GM21576 (cell line): ENCODE data around the gene LPCAT1.

Experiments
- ATAC-seq: cut with Tn5 transposase; IDR thresholded peaks from one replicate; pipeline ENCODE4 v1.9.1; 2021; ENCODE audit warnings: mild to moderate bottlenecking, moderate library complexity; ENCODE audit not compliant: unreplicated experiment

LPCAT1 gene

GRCh38 chr5:1555011-1555807 is 31.4 kb upstream of the LPCAT1 start:
- ATAC-seq, result no peak

DNA sequence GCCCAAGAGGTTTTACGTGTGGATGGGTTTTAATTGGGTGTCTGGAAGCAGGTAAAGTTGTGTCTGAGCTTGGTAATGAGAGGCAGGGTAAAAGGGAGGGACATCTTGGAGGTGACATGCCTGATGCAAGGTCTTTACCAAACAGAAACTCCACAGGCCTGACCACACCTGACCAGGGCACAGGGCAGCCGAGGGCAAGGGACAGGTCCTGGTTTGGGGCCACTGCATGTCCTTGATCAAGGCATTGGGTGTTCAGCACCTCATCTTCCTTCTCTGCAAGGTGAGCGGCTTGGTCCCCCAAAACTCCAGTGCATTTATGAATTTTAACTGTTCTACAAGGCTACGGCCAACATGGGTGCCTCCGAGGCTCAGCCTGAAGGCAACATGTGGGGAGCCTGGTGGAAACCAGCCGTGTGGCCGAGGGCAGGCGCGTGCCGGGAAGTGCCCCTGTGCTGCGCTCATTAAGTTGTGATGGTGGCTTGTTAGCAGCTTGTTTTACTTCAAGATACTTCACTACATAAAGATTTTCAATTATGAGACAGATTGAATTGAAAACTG is 30.7 kb upstream of the LPCAT1 start:
- no peak for ATAC-seq

DNA sequence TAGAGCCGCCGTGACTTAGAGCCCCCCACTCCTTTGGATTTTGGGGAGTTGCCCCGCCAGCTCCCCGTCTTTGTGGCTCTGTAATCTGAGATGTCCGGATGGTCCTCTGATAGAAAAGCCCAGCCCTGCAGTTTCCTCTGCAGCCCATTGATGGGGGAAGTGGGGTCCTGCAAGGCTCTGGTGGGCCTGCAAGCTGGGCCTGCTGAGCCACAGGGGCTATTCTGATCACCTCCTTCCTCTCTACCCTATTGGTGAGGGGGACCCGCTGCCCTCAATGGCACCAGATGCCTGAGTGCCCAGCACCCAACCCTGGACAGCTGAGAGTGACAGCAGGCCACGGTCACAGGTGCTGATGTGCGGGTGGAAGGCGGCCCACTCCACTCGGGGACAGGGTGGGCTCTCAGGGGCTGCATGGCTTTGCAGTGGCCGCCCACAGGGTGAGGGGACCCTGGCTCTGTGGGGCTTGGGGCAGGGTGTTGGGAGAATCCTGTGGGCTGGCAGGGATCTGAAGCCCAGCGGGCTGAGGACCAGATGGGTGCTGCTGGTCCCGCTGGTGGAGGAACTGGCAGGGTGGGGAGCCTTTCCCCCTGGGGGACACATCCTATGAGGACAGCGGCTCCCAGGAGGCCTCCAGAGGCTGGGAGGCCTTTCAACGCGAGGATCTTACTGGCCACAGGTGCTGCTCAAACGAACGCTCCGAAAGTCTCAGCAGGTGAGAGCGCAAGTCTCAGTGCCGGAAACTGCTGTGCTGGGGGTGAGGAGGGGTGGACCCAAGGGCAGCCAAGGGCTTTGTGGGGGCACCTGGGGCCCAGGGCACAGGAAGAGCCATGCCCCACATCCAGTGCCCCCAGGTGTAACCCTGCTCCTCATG is 30.0 kb upstream of the LPCAT1 start:
- ATAC-seq, result no peak

DNA sequence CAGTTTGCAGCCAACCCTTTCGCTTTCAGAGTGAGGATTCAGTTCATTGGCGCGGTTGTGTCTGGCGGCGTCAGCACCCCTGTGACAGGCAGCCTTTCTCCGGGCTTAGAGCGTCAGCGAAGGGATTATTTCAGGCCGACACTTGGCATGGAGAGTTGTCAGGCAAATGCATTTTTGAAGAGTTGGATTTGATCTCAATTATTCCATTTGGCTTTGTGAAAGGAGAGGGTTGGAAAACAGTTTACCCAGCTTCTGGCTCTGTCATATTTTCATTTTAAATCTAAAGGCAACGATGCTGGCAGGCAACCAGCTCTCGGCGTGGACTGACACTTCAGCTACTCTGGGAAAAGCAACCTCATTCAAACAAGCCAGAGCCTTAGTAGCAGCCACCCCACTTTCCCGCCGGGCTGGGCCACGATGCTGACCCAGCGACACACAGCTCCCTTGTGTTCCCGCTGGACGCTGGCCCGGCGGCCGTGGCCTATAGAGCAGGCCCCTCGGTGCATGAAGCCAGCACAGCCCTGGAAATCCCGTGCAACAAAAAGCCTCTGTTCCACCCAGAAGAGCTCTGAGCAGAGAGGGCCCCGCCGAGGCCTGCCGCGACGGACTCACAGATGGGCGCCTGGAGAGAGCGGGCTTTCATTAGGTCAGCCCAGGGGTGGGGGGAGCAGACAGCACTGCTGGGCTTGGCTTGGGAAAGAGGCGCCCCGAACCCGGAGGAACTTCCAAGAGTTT is 28.9 kb upstream of the LPCAT1 start:
- no peak for ATAC-seq

DNA sequence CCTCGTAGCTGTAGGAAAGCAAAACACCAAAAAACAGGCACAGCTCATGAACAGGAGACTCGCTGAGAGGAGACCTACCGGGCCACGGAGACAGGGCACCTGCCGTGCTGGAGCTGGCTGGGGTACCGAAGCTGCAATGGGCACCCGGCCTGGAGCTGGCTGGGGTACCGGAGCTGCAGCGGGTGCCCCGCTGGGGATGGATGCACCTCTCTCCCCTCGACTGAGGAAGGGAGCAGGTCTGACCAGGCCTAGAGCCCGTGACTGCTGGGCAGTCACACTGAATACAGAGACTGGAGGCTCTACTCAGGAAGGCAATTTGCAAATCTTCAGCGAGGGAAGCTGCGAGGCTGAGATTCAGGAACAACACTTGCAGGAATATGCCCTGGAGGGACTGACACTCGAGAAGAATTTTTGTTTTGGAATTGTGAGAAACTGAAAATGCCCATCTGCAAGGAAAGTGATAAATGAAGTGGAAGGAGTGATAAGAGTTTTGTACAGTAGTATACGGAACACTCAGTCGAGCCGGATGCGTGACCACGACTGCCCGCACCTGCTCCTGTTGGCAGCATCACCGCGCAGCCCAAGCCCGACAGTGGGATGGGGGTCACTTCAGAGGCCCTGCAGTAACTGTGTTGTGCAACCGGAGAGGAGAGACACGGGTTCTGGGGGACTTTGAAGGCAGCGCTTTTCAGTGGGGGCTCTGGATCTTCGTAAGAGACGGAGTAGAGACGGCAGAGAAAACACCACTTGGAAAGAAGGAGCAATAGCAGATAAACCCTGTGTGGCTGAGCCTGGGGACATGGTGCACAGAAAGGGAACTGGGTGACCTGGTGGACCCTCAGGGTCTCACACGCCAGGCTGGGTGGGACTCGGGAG is 27.9 kb upstream of the LPCAT1 start:
- ATAC-seq, result no peak

DNA sequence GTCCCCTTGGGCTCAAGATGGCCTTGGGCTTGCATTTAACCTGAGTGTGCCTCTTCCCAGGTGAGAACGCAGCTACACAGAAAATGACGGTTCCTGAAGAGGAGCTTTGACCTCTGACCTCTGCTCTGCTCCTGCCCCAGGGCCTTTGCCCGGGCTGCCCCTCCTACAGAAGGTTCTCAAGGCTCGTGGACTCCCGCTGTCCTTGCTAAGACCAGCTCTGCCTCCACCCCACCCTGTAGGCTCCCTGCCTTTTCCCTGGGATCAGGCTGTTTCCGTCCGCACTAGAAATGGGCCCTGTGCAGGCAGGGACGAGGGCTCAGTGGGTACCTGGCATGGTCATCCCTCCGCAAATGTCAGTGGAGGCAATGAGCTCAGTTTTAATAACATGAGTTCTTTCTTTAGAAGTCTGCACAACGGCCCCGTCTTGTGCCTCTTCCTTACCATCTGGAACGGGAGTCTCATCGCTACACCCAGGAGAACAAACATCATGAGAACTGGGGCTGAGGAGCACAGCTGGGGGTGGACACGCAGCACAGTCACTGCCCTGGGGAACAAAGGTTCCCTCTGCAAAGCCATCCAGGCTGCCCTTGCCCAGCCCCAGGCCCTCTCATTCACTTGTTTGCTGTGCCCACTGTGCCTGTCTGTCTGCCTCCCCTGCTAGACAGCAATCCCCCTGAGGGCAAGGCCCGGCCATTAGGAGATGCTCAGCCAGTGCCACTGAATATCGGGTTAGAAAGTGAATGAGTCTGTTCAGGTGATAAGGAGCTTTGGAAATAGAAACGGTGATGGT is 26.7 kb upstream of the LPCAT1 start:
- ATAC-seq, result no peak

DNA sequence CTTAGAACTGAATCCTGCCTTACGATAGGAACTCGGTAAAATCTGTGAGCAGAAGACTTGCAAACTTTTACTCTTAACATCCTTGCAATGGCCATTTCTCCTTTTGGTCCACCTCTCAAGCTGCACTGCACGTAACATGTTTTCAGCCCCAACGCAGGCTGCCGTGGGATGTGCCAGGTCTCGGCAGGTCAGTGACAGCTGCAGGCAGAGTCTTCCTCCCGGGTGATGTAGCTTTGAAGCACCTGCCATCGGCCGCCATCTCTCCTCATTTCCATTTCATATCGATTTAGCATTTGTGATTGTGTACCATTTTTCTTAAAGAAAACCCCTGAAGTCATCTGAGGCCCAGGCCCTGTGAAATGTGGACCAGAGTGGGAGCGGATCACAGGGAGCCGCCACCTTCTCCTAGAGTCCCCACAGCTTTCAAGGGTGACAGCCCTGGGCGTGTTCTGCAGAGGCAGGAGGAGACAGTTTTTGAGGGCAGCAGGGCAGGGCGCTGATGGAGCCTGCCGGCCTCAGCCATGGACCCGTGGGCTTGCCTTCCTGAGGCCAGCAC is 25.8 kb upstream of the LPCAT1 start:
- no peak for ATAC-seq

DNA sequence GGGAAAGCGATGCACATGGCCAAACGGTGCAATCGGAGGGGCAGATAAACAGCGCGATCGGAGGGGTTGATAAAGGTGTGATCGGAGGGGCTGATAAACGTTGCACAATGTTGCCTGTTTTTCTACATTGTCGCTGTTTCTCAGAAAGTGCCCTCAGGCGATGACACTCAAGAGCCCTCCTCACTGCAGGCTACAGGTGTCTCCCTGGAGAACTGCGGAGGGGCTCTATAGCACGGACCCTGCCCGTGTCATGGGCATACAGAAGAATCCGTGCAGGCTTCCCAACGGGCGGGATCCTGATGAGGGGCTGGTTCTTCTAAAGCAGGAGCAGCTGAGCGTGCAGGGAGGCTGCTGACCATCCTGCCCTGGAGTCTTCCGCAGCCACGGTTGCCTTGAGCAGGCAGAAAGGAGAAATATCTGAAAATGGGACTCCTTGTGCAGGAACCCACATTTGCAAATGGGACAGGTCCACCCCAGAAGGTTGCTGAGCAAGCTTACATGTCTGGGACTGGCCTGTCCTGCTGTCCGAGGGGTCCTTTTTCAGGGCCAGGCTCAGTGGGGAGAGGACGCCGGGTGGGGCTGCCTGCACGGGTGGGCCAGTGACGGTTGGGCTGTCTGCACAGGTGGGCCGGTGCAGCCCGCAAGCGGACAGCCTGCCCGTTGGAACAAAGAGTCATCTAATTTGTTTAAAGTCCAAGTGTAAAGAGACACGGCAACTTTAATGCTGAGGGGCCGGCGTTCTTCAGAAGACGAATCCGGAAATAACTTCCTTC is 25.1 kb upstream of the LPCAT1 start:
- ATAC-seq, result no peak

DNA sequence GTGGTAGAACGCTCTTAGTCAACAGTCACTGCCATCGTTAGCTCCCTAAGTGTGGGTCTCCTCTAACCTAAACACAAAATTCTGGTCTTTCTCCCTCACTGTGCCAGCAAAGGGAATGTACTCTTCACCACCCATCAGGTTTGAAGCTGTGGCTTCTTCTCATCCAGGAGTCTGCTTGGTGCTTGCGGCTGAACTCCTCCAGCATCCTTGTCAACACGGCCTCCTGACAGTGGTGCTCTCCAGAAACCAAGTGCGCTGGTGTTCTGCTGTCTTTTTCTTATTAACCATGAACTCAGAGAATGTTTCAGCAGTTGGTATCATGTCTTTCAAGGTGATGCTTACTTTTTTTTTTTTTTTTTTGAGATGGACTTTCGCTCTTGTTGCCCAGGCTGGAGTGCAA is 23.9 kb upstream of the LPCAT1 start:
- ATAC-seq, result no peak

GRCh38 chr5:1547236-1547635 is 23.5 kb upstream of the LPCAT1 start:
- no peak for ATAC-seq

DNA sequence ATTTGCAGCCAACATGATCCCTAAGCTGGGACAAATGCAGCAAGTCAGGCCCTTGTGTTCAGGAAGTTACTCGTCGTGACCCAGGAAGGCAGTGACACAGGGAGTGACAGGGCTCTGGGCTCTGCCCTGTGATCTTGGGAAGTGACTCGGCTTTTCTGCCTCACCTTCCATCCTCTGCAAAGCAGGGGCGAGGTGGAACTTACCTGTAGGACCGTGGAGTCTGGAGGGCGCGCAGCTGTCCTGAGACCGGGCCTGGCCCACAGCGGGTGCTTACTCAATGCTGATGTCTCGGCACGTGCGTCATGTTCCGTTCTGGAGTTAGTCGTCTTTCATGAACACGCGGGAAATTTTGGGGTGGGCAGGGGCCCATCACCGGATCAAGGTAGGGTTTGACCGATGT is 22.8 kb upstream of the LPCAT1 start:
- ATAC-seq, result no peak

- ATAC-seq, result no peak
These were observed 22.1 kb upstream of the LPCAT1 start for GRCh38 chr5:1545805-1546355.

GRCh38 chr5:1545126-1545804 is 21.5 kb upstream of the LPCAT1 start:
- ATAC-seq, result no peak

DNA sequence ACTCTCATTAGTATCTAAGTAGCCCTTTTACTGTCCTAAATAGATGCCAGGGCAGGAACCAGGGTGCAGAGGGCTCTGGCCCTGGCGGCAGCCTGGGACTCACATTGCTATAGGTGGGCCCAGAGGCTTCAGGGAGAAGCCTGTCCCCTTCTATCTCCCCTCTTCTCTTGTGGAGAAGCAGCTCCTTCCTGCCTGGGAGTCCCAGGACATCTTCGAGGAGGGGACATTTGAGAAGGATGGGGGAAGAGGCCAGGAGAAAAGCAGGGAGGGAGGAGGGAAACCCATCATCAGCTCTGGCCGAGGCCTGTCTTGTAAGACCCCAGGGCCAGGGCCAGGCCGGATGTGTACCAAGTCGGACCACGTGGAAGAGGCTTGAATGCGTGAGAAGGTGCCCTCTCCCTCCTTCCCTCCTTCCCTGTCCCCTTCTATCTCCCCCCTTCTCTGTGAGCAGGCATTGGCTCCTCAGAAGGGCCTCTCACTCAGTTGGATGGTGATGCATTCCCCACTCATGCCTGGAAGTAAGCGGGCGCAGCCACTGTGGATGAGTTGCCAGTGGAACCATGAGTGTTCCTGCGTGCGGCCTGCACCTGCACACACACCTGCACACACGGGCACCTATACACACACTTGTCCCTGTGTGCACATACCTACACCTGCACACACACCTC is 20.7 kb upstream of the LPCAT1 start:
- no peak for ATAC-seq

DNA sequence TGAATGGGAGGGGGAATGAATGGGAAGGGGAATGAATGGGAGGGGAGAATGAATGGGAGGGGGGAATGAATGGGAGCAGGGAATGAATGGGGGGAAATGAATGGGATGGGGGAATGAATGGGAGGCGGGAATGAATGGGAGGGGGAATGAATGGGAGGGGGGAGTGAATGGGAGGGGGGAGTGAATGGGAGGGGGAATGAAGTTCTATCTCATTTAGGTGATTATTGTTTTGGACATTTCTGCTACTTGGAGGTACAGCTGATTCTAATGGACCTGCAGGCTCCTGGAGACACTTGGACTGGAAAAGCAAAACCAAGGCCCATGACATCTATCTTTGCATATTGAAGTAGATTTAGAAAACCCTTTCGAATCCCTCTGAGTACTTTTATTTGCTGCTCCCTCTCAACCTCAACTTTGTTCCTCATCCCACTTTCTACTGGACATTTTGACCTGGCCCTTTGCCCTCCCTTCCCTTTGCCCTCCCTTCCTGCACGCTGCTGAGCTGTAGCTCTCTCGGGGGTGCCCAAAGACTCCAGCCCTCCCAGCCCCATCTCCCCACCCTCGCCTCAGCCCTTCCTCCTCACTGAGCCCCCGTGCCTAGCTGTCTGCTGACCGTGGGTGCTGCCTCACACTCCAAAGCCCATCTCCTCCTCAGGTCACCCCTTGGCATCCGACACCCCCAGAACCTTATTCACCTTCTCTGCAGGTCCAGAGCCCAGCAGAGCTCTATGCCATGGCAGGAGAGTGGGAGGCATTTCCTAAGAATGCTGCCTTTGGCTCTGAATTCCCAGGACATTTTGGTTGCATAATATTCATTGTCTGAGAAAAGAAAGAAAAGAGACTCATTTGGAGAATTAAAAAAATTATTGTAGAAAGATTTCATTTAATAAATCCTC is 19.9 kb upstream of the LPCAT1 start:
- no peak for ATAC-seq

DNA sequence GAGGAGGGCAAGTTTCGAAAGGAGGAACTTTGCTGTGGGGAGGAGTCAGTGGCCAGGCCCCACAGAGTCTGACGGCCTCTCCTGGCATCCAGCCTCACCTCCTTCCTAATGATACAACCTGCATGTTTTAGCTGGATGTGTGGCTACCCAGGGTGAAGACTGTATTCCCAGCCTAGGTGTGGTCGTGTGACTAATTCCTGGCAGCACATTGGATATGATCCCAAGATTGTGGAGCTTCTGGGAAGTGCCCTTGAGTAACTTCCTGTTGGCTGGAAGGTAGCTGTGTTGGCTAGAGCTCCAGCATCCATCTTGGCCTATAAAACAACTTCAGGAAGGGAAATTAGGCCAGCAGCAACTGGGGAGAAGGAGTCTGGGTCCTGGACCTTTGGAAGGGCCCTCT is 19.0 kb upstream of the LPCAT1 start:
- ATAC-seq, result no peak
